ENCODE measurements around the gene CACNA2D1. TPM values are rescaled to one million over a fixed set of nuclear protein-coding genes. Genes with fewer than 3 reads are reported as not detected.

Gene CACNA2D1
- total RNA-seq, 4 donors from 2014 or later, result 41.8 to 125 (median 56.2) TPM

DNA sequence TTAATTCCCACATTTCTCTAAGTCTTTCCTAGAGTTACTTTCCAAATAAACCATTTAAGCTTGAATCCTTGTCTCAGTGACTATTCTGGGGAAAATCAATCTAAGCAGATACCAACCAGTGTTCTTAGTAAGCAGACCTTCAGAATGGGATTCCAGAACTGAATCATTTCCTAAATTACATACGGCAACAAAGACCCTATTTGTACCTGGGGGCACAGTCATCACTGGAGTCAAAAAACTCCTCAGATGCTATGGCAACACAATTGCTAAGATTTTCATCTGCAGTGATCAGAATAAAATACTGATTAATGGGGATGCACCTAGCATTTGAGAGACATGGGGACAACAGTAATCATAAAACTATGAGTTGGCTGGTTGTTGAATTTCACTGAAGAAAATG is 389.0 kb downstream of the CACNA2D1 start:
- TF ChIP-seq, protein P1, sequence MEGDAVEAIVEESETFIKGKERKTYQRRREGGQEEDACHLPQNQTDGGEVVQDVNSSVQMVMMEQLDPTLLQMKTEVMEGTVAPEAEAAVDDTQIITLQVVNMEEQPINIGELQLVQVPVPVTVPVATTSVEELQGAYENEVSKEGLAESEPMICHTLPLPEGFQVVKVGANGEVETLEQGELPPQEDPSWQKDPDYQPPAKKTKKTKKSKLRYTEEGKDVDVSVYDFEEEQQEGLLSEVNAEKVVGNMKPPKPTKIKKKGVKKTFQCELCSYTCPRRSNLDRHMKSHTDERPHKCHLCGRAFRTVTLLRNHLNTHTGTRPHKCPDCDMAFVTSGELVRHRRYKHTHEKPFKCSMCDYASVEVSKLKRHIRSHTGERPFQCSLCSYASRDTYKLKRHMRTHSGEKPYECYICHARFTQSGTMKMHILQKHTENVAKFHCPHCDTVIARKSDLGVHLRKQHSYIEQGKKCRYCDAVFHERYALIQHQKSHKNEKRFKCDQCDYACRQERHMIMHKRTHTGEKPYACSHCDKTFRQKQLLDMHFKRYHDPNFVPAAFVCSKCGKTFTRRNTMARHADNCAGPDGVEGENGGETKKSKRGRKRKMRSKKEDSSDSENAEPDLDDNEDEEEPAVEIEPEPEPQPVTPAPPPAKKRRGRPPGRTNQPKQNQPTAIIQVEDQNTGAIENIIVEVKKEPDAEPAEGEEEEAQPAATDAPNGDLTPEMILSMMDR (IDR thresholded peaks at IDR 0.05; ENCODE audit: low read depth), result no peak

DNA sequence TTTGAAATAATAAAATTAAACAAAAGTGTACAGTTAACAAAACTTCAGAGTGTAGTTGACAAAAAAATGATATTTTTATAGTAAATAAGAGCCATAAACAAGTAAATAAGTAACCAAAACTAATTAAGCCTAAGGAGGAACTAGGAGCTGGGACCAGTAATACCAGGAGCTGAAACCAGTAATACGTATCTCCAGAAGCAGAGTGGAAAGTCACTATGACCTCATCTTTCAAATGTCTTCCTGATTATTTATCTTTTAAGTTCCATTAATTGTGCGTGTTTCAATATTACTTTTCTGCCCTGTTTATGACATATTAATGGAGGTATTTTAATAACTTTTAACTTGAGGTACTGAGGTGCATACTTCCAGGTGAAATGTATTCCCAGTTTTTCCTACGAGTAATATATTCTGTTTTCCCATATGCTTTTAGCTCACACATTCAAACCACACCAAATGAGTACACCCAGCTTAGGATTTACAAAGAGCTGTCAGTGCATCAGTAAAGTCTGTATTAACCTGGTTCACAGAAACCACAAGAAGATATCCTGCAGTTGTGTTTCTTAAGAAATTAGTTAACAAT is 390.0 kb downstream of the CACNA2D1 start:
- TF ChIP-seq, protein P1 (IDR thresholded peaks at IDR 0.05; ENCODE audit: low read depth), result no peak

GRCh38 chr7:82051601-82052000 is 392.0 kb downstream of the CACNA2D1 start:
- TF ChIP-seq, protein P1 (IDR thresholded peaks at IDR 0.05; ENCODE audit: low read depth), result no peak

DNA sequence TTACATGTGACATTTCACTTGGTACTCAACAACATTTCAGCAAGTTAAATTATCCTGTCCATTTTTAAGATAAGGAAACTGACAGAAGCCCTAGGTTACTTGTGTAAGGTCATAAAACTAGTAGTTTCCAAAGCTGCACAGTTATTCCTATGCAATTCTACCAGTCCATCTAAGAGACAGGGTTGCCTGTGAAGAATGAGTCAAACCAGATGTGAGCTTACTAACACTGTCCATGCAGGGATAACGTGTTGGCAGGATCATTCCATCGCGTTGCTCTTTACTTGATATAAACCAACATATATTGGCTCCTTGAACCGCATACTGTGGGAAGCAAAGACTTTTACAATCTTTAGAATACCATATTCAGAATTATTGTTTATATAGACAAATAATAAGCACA is 392.8 kb downstream of the CACNA2D1 start:
- TF ChIP-seq, protein P1 (IDR thresholded peaks at IDR 0.05; ENCODE audit: low read depth), result no peak

- TF ChIP-seq, protein P1 (IDR thresholded peaks at IDR 0.05; ENCODE audit: low read depth), result no peak
Measured at GRCh38 chr7:82049891-82050533, 393.6 kb downstream of the CACNA2D1 start.

GRCh38 chr7:82049442-82049841 is 394.1 kb downstream of the CACNA2D1 start:
- TF ChIP-seq, protein P1 (IDR thresholded peaks at IDR 0.05; ENCODE audit: low read depth), result no peak

- TF ChIP-seq, protein P1 (IDR thresholded peaks at IDR 0.05; ENCODE audit: low read depth), result no peak
Measured at GRCh38 chr7:82044497-82045080, 399.0 kb downstream of the CACNA2D1 start.
